A549 (cell line): Measurements from ENCODE around the gene ELF5. TPM values are rescaled to one million over a fixed set of nuclear protein-coding genes. Genes with fewer than 3 reads are reported as not detected.

Source experiments
- ATAC-seq, 2 experiments: fragments of 200-7000 bp in 1 of 2; fragments of >200 bp in 1 of 2; cut with Nextera tagmentation in 1 of 2; cut with Tn5 transposase in 1 of 2; 3 replicates each; pipeline versions ENCODE4 v1.8.0 to v1.9.1; 2018 to 2020; ENCODE audit warnings: mild to moderate bottlenecking in 1 of 2, moderate library complexity in 1 of 2
- CTCF ChIA-PET: fragments of 300-600 bp; sonication (Branson Sonifier 250); formaldehyde crosslinking; extraction: SDS; loops from one replicate; lab custom pipeline; 2021; ENCODE audit warnings: antibody characterized with exemption, inconsistent platforms; lab: Yijun Ruan, JAX
- POLR2A ChIA-PET: fragments of 350-600 bp; formaldehyde crosslinking; extraction: SDS; loops from one replicate; lab custom pipeline; 2021; ENCODE audit warnings: antibody characterized with exemption, inconsistent platforms; lab: Yijun Ruan, JAX
- DNase-seq, 2 experiments: peaks; one replicate each; pipeline versions ENCODE4 v3.0.0 to v3.0.0-alpha.2; 2011 to 2016; ENCODE audit warnings: low read depth in 1 of 2, low spot score in 1 of 2
- FAIRE-seq: peaks from 2 replicates; lab custom pipeline; 2011; peaks lifted over from hg19 to GRCh38; lab: Jason Lieb, UNC
- H3K27ac ChIP-seq, 2 experiments: fragments of >200 bp; sonication (Bioruptor Twin); formaldehyde crosslinking; 3 replicates each; pipeline ENCODE4 v1.5.1; 2016 to 2017
- H3K4me1 ChIP-seq: fragments of >200 bp; sonication (Bioruptor Twin); formaldehyde crosslinking; 3 replicates; pipeline ENCODE4 v1.6.1; 2016
- H3K4me2 ChIP-seq: fragments of >200 bp; sonication (Bioruptor Twin); formaldehyde crosslinking; 3 replicates; pipeline ENCODE4 v1.6.1; 2016
- H3K4me3 ChIP-seq: fragments of >200 bp; sonication (Bioruptor Twin); formaldehyde crosslinking; 3 replicates; pipeline ENCODE4 v1.5.1; 2016
- H3K9me3 ChIP-seq: fragments of >200 bp; sonication (Bioruptor Twin); formaldehyde crosslinking; 3 replicates; pipeline ENCODE4 v1.6.1; 2016
- CHD4 ChIP-seq: fragments of 200-600 bp; sonication (generic); IDR thresholded peaks from 2 replicates; pipeline ENCODE4 v1.6.1; 2016; ENCODE audit warnings: antibody characterized with exemption, mild to moderate bottlenecking, borderline replicate concordance
- EP300 ChIP-seq, 2 experiments: fragments of >200 bp; sonication (Bioruptor Twin); formaldehyde crosslinking; IDR thresholded peaks; 2 replicates in 1 of 2; 3 replicates in 1 of 2; pipeline ENCODE4 v1.6.1; 2016 to 2017
- ESRRA ChIP-seq: fragments of 150-350 bp; IDR thresholded peaks from 2 replicates; pipeline ENCODE4 v1.6.1; 2014; ENCODE audit warnings: mild to moderate bottlenecking, low read length, borderline replicate concordance
- HOXA7 ChIP-seq: fragments of 250-450 bp; sonication (Bioruptor Pico); IDR thresholded peaks from 2 replicates; pipeline ENCODE4 v1.5.0; 2020; ENCODE audit warnings: mild to moderate bottlenecking, moderate library complexity
- JUN ChIP-seq, 2 experiments: fragments of >200 bp; sonication (Bioruptor Twin); formaldehyde crosslinking; IDR thresholded peaks; 2 replicates in 1 of 2; 3 replicates in 1 of 2; pipeline ENCODE4 v1.6.1; 2016 to 2017
- JUNB ChIP-seq: fragments of >200 bp; sonication (Bioruptor Twin); formaldehyde crosslinking; IDR thresholded peaks from 2 replicates; pipeline ENCODE4 v1.6.1; 2016
- KDM5A ChIP-seq: fragments of 200-600 bp; sonication (generic); IDR thresholded peaks from 2 replicates; pipeline ENCODE4 v1.6.1; 2016; ENCODE audit warnings: antibody characterized with exemption, mild to moderate bottlenecking
- MAZ ChIP-seq: fragments of 150-350 bp; IDR thresholded peaks from 2 replicates; pipeline ENCODE4 v1.6.1; 2014; ENCODE audit warnings: antibody characterized with exemption, low read depth, low read length, borderline replicate concordance
- PHF8 ChIP-seq: fragments of 200-600 bp; sonication (generic); IDR thresholded peaks from 2 replicates; pipeline ENCODE4 v1.6.1; 2016; ENCODE audit warnings: low read depth, mild to moderate bottlenecking, antibody characterized with exemption, moderate library complexity, borderline replicate concordance
- RARB ChIP-seq: fragments of 250-450 bp; sonication (Bioruptor Pico); IDR thresholded peaks from 2 replicates; pipeline ENCODE4 v1.8.0; 2021; ENCODE audit warnings: mild to moderate bottlenecking, moderate library complexity
- ZNF302 ChIP-seq: fragments of 250-450 bp; sonication (Bioruptor Pico); IDR thresholded peaks from 2 replicates; pipeline ENCODE4 v1.9.0; 2021; ENCODE audit warnings: inconsistent platforms, mild to moderate bottlenecking, moderate library complexity
- ZSCAN20 ChIP-seq: fragments of 250-450 bp; sonication (Bioruptor Pico); IDR thresholded peaks from 2 replicates; pipeline ENCODE4 v1.8.0; 2022; ENCODE audit warnings: mild to moderate bottlenecking, moderate library complexity
- WGBS: methylation state at CpG from one replicate; pipeline ENCODE4 v1.1.6; 2017; ENCODE audit errors: missing lambda C conversion rate; 5-methylcytosine and 5-hydroxymethylcytosine counted together
- polyA plus RNA-seq, 4 experiments: library from polyadenylated mRNA; depleted of rRNA in 3 of 4; stranded (reverse); fragments of >200 nt; fragmentation: RNase III in 1 of 4; extraction: RNeasy Plus Mini Kit Qiagen cat#74134 plus additional on column Dnase treatment in 1 of 4; gene quantifications; 2 replicates in 3 of 4; 3 replicates in 1 of 4; pipeline ENCODE4 v1.2.3, GENCODE V29; 2011 to 2017
- TF ChIP-seq, protein P1 (sequence below): fragments of 200-600 bp; sonication (generic); IDR thresholded peaks from 2 replicates; pipeline ENCODE4 v1.6.1; 2016; ENCODE audit warnings: antibody characterized with exemption, mild to moderate bottlenecking, moderate library complexity
- TF ChIP-seq, protein P2 (sequence below): IDR thresholded peaks from 2 replicates; pipeline ENCODE4 v1.6.1; 2012
- TF ChIP-seq, protein P3 (sequence below): fragments of 250-450 bp; sonication (Bioruptor Pico); IDR thresholded peaks from 2 replicates; pipeline ENCODE4 v1.5.0; 2021; ENCODE audit warnings: mild to moderate bottlenecking, moderate library complexity, borderline replicate concordance
- TF ChIP-seq, protein P4 (sequence below): fragments of >200 bp; sonication (Bioruptor Twin); formaldehyde crosslinking; IDR thresholded peaks from 3 replicates; pipeline ENCODE4 v1.5.1; 2016
- TF ChIP-seq, protein P5 (sequence below): fragments of 250-450 bp; sonication (Bioruptor Pico); IDR thresholded peaks from 2 replicates; pipeline ENCODE4 v1.5.0; 2020; ENCODE audit warnings: low read depth, mild to moderate bottlenecking, moderate library complexity
- TF ChIP-seq, protein P6 (sequence below): fragments of 150-350 bp; IDR thresholded peaks from 2 replicates; pipeline ENCODE4 v1.6.1; 2014; ENCODE audit warnings: low read depth, mild to moderate bottlenecking, low read length
- TF ChIP-seq, protein P7 (sequence below): IDR thresholded peaks from 2 replicates; pipeline ENCODE4 v1.6.1; 2012

Gene ELF5
- polyA plus RNA-seq, 2 of the 4 experiments (the other 2 are of a cell fraction): 0.04 TPM; not detected in 1

DNA sequence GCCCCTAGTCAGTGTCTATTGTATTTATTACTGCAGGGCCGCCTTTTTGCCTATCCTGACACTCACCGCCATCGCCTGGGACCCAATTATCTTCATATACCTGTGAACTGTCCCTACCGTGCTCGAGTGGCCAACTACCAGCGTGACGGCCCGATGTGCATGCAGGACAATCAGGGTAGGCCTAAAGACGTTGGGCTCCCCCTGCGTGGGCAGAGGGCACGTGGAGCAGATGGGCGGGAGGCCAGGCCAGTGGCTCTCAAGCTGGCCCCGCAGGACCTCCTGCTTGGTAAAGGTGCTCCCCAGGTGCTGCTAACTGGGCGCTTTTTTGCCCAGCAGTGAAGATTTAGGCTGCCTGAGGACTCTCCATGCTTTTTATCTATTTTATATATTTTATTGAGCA is 52.4 kb downstream of the ELF5 start (continued):
- TF ChIP-seq, protein P1, sequence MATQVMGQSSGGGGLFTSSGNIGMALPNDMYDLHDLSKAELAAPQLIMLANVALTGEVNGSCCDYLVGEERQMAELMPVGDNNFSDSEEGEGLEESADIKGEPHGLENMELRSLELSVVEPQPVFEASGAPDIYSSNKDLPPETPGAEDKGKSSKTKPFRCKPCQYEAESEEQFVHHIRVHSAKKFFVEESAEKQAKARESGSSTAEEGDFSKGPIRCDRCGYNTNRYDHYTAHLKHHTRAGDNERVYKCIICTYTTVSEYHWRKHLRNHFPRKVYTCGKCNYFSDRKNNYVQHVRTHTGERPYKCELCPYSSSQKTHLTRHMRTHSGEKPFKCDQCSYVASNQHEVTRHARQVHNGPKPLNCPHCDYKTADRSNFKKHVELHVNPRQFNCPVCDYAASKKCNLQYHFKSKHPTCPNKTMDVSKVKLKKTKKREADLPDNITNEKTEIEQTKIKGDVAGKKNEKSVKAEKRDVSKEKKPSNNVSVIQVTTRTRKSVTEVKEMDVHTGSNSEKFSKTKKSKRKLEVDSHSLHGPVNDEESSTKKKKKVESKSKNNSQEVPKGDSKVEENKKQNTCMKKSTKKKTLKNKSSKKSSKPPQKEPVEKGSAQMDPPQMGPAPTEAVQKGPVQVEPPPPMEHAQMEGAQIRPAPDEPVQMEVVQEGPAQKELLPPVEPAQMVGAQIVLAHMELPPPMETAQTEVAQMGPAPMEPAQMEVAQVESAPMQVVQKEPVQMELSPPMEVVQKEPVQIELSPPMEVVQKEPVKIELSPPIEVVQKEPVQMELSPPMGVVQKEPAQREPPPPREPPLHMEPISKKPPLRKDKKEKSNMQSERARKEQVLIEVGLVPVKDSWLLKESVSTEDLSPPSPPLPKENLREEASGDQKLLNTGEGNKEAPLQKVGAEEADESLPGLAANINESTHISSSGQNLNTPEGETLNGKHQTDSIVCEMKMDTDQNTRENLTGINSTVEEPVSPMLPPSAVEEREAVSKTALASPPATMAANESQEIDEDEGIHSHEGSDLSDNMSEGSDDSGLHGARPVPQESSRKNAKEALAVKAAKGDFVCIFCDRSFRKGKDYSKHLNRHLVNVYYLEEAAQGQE: no peak

DNA sequence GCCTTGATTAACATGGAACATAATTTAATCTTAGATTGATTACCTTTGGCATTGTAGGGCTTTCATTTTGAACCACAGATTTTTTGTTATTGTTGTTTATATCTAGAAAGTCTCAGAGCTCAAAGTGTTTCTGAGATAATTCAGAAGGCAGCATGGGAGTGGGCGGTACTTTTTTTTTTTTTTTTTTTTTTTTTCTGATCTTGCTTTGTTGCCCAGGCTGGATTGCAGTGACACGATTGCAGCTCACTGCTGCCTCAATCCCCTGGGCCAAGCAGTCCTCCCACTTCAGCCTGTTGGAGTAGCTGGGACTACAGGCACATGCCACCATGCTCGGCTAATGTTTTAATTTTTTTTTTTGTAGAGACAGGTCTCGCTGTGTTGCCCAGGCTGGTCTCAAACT is 53.3 kb downstream of the ELF5 start:
- WGBS: 93% methylated on average over 4 of the region's 4 CpGs
- ATAC-seq (no peak), FAIRE-seq (no peak), DNase-seq (no peak)
- ChIA-PET CTCF (interaction anchor here (1.0 to 4.2 kb wide), 3 partner anchors 8 to 94 kb away, joined by 8 to 13 read pairs (median 9); no protein-coding TSS in a partner anchor), POLR2A (no interaction called here)
- TF ChIP-seq, protein P2, sequence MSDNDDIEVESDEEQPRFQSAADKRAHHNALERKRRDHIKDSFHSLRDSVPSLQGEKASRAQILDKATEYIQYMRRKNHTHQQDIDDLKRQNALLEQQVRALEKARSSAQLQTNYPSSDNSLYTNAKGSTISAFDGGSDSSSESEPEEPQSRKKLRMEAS: no peak
- no peak for TF ChIP-seq PHF8
- no peak for TF ChIP-seq CHD4
- no peak for TF ChIP-seq ZSCAN20 (CRISPR knock-in tag)
- no peak for TF ChIP-seq ZNF302
- TF ChIP-seq, protein P3, sequence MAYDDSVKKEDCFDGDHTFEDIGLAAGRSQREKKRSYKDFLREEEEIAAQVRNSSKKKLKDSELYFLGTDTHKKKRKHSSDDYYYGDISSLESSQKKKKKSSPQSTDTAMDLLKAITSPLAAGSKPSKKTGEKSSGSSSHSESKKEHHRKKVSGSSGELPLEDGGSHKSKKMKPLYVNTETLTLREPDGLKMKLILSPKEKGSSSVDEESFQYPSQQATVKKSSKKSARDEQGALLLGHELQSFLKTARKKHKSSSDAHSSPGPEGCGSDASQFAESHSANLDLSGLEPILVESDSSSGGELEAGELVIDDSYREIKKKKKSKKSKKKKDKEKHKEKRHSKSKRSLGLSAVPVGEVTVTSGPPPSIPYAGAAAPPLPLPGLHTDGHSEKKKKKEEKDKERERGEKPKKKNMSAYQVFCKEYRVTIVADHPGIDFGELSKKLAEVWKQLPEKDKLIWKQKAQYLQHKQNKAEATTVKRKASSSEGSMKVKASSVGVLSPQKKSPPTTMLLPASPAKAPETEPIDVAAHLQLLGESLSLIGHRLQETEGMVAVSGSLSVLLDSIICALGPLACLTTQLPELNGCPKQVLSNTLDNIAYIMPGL (CRISPR knock-in tag): no peak
- no peak for TF ChIP-seq EP300 (IDR thresholded peaks at IDR 0.05)
- no peak for TF ChIP-seq JUN (IDR thresholded peaks at IDR 0.05)
- TF ChIP-seq, protein P4, sequence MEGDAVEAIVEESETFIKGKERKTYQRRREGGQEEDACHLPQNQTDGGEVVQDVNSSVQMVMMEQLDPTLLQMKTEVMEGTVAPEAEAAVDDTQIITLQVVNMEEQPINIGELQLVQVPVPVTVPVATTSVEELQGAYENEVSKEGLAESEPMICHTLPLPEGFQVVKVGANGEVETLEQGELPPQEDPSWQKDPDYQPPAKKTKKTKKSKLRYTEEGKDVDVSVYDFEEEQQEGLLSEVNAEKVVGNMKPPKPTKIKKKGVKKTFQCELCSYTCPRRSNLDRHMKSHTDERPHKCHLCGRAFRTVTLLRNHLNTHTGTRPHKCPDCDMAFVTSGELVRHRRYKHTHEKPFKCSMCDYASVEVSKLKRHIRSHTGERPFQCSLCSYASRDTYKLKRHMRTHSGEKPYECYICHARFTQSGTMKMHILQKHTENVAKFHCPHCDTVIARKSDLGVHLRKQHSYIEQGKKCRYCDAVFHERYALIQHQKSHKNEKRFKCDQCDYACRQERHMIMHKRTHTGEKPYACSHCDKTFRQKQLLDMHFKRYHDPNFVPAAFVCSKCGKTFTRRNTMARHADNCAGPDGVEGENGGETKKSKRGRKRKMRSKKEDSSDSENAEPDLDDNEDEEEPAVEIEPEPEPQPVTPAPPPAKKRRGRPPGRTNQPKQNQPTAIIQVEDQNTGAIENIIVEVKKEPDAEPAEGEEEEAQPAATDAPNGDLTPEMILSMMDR: no peak
- no peak for TF ChIP-seq KDM5A
- TF ChIP-seq, protein P5, sequence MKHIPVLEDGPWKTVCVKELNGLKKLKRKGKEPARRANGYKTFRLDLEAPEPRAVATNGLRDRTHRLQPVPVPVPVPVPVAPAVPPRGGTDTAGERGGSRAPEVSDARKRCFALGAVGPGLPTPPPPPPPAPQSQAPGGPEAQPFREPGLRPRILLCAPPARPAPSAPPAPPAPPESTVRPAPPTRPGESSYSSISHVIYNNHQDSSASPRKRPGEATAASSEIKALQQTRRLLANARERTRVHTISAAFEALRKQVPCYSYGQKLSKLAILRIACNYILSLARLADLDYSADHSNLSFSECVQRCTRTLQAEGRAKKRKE (CRISPR knock-in tag): no peak
- no peak for TF ChIP-seq ESRRA
- H3K4me3 ChIP-seq: no peak overlapping the region
- no peaks in the 10 kb centered on the region for H3K9me3 ChIP-seq
- no peak overlapping the region for H3K27ac ChIP-seq
- no peaks in the 10 kb centered on the region for H3K4me1 ChIP-seq
- no peak overlapping the region for H3K4me2 ChIP-seq

DNA sequence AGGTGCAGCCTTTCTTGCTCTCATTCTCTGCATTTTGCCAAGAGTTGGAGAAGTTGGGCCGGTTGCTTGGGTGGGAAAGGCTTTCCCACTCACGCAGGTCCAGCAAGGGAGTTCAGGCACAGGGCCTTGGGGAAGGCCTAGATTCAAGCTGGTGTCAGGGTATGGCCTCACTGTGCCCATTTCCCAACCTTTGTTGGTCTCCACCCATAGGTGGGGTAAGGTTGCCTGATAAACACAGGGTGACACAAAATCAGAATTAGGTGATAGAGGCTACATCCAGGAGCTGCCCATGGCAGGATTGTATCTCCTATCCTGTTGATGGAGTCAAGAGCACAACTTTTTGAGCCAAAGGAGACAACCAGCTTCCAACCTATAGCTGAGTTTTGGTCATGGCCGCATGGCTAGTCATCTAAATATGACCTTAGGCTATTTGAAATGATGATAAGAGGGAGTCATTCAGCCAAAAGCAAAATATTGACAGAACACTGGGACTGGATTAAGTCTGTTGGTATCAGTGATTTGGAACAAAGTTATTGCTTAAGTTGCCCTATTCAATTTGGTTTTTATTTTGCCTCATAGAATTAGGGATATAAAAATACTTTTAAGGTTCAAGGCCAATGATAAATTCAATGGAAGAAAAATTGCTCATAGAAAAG is 54.0 kb downstream of the ELF5 start:
- H3K4me3 ChIP-seq: no peak overlapping the region
- no peak overlapping the region for H3K27ac ChIP-seq
- ChIA-PET CTCF (interaction anchor here (1.0 to 4.2 kb wide), 3 partner anchors 9 to 93 kb away, joined by 8 to 13 read pairs (median 9); no protein-coding TSS in a partner anchor), POLR2A (no interaction called here)
- 92% methylated on average over 3 of the region's 3 CpGs for WGBS
- H3K4me2 ChIP-seq: no peak overlapping the region
- DNase-seq: no peak
- H3K4me1 ChIP-seq: no peaks in the 10 kb centered on the region
- no peak for FAIRE-seq
- H3K9me3 ChIP-seq: no peaks in the 10 kb centered on the region
- ATAC-seq: no peak
- TF ChIP-seq MAZ: no peak
- no peak for TF ChIP-seq HOXA7
- no peak for TF ChIP-seq CHD4
- TF ChIP-seq, protein P6, sequence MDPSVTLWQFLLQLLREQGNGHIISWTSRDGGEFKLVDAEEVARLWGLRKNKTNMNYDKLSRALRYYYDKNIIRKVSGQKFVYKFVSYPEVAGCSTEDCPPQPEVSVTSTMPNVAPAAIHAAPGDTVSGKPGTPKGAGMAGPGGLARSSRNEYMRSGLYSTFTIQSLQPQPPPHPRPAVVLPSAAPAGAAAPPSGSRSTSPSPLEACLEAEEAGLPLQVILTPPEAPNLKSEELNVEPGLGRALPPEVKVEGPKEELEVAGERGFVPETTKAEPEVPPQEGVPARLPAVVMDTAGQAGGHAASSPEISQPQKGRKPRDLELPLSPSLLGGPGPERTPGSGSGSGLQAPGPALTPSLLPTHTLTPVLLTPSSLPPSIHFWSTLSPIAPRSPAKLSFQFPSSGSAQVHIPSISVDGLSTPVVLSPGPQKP: no peak
- no peak for TF ChIP-seq JUNB
- TF ChIP-seq, protein P7, sequence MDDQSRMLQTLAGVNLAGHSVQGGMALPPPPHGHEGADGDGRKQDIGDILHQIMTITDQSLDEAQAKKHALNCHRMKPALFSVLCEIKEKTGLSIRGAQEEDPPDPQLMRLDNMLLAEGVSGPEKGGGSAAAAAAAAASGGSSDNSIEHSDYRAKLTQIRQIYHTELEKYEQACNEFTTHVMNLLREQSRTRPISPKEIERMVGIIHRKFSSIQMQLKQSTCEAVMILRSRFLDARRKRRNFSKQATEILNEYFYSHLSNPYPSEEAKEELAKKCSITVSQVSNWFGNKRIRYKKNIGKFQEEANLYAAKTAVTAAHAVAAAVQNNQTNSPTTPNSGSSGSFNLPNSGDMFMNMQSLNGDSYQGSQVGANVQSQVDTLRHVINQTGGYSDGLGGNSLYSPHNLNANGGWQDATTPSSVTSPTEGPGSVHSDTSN: no peak
- TF ChIP-seq KDM5A: no peak
- no peak for TF ChIP-seq RARB (CRISPR knock-in tag)
